K562 (cell line): Measurements from ENCODE around the gene HSPA1L. TPM values are rescaled to one million over a fixed set of nuclear protein-coding genes. Genes with fewer than 3 reads are reported as not detected.

Experiments used
- DLX4 ChIP-seq: fragments of 250-450 bp; sonication (Bioruptor Pico); IDR thresholded peaks from 2 replicates; pipeline ENCODE4 v1.6.1; 2021; ENCODE audit warnings: mild to moderate bottlenecking
- FOXO4 ChIP-seq: fragments of 450-650 bp; formaldehyde crosslinking; IDR thresholded peaks from 2 replicates; pipeline ENCODE4 v1.4.0; 2020; ENCODE audit warnings: mild to moderate bottlenecking, moderate library complexity
- FOXP4 ChIP-seq: sonication (generic); formaldehyde crosslinking; IDR thresholded peaks from 2 replicates; pipeline ENCODE4 v1.8.0; 2022; ENCODE audit warnings: mild to moderate bottlenecking, missing genetic modification reagents, borderline replicate concordance
- HES1 ChIP-seq: fragments of 450-650 bp; IDR thresholded peaks from 2 replicates; pipeline ENCODE4 v1.6.1; 2016; ENCODE audit warnings: low read depth, mild to moderate bottlenecking, moderate library complexity
- KAT7 ChIP-seq: sonication (generic); formaldehyde crosslinking; IDR thresholded peaks from 2 replicates; pipeline ENCODE4 v1.8.0; 2022; ENCODE audit warnings: missing genetic modification reagents, mild to moderate bottlenecking, borderline replicate concordance
- KLF10 ChIP-seq: fragments of 250-450 bp; sonication (Bioruptor Pico); IDR thresholded peaks from 2 replicates; pipeline ENCODE4 v1.6.1; 2021; ENCODE audit warnings: matching md5 sums
- LCOR ChIP-seq: sonication (generic); formaldehyde crosslinking; IDR thresholded peaks from 2 replicates; pipeline ENCODE4 v1.8.0; 2022; ENCODE audit warnings: mild to moderate bottlenecking, missing genetic modification reagents
- MEIS2 ChIP-seq: fragments of 450-650 bp; IDR thresholded peaks from 2 replicates; pipeline ENCODE4 v1.6.1; 2014; ENCODE audit warnings: mild to moderate bottlenecking; ENCODE audit not compliant: partially characterized antibody
- NR1H2 ChIP-seq: sonication (generic); formaldehyde crosslinking; IDR thresholded peaks from 2 replicates; pipeline ENCODE4 v1.4.0; 2020; ENCODE audit warnings: mild to moderate bottlenecking, missing genetic modification reagents
- SMAD1 ChIP-seq: fragments of 150-350 bp; IDR thresholded peaks from 2 replicates; pipeline ENCODE4 v1.6.1; 2014; ENCODE audit warnings: low read length, low read depth; ENCODE audit not compliant: partially characterized antibody
- TBL1XR1 ChIP-seq, 2 experiments: IDR thresholded peaks; 2 replicates each; pipeline ENCODE4 v1.6.1; 2012; ENCODE audit warnings: improper control_type of control experiment in 2 of 2, low read length in 2 of 2, mild to moderate bottlenecking in 1 of 2
- TEAD1 ChIP-seq, 2 experiments: fragments of 450-650 bp in 1 of 2; sonication (generic) in 1 of 2; formaldehyde crosslinking; IDR thresholded peaks; 2 replicates each; pipeline versions ENCODE4 v1.4.0 to v1.8.0; 2020 to 2022; ENCODE audit warnings: mild to moderate bottlenecking in 2 of 2, missing genetic modification reagents in 1 of 2
- TFAP4 ChIP-seq: sonication (generic); formaldehyde crosslinking; IDR thresholded peaks from 2 replicates; pipeline ENCODE4 v1.8.0; 2022; ENCODE audit warnings: missing genetic modification reagents, mild to moderate bottlenecking, moderate library complexity, borderline replicate concordance
- ZBTB1 ChIP-seq: sonication (generic); formaldehyde crosslinking; IDR thresholded peaks from 2 replicates; pipeline ENCODE4 v1.8.1; 2023; ENCODE audit warnings: missing genetic modification reagents, low read depth, mild to moderate bottlenecking, borderline replicate concordance
- ZBTB43 ChIP-seq: sonication (generic); formaldehyde crosslinking; IDR thresholded peaks from 2 replicates; pipeline ENCODE4 v1.8.0; 2023; ENCODE audit warnings: mild to moderate bottlenecking, missing genetic modification reagents
- ZNF124 ChIP-seq: sonication (generic); formaldehyde crosslinking; IDR thresholded peaks from 2 replicates; pipeline ENCODE4 v1.8.1; 2022; ENCODE audit warnings: missing genetic modification reagents
- ZNF75A ChIP-seq: fragments of 450-650 bp; formaldehyde crosslinking; IDR thresholded peaks from 2 replicates; pipeline ENCODE4 v1.4.0; 2020; ENCODE audit warnings: mild to moderate bottlenecking
- polyA plus RNA-seq, 8 experiments: library from polyadenylated mRNA; depleted of rRNA in 4 of 8; stranded (reverse) in 5 of 8; unstranded in 3 of 8; fragments of >200 nt; fragmentation: Nextera tagmentation in 2 of 8; fragmentation: Illumina TruSeq in 1 of 8; extraction: Ambion mirVana in 2 of 8; extraction: Trizol in 1 of 8; gene quantifications; 2 replicates each; pipeline versions ENCODE4 v1.2.1 to v1.2.3, GENCODE V29; 2011 to 2014; ENCODE audit warnings: inconsistent platforms in 1 of 8, missing spikeins in 1 of 8
- total RNA-seq, 7 experiments: library from RNA; depleted of rRNA in 6 of 7; stranded (reverse); fragments of >200 nt in 6 of 7; fragmentation: Illumina TruSeq in 2 of 7; extraction: Trizol in 2 of 7; gene quantifications; 2 replicates each; pipeline versions ENCODE4 v1.2.1 to v1.2.3, GENCODE V29; 2011 to 2021; ENCODE audit warnings: low replicate concordance in 1 of 7

The HSPA1L gene
- total and polyA plus RNA-seq, 9 of the 15 experiments (the other 6 are each of a cell fraction or from before 2014, with no cell fraction given) = 0.14 to 2.1 (median 1.3) TPM

- TF ChIP-seq NR1H2 (CRISPR knock-in tag) (0 out of 2 replicates have a peak, but pooled peaks have one; percentile 20), TFAP4 (CRISPR knock-in tag) (peak; percentile 32; the same call in 1 of the 2 replicates), HES1 (no peak), TEAD1 (CRISPR knock-in tag; IDR thresholded peaks at IDR 0.05) (peak in 1 of 2 experiments; percentile 50; a peak in 1 of 4 replicates), SMAD1 (peak; percentile 49), ZBTB1 (CRISPR knock-in tag) (peak; percentile 63; the same call in 1 of the 2 replicates), MEIS2 (no peak), KAT7 (CRISPR knock-in tag) (peak; percentile 81; the same call in 1 of the 2 replicates), ZNF124 (no peak), KLF10 (CRISPR knock-in tag) (peak; percentile 80), ZNF75A (CRISPR knock-in tag) (0 out of 2 replicates have a peak, but pooled peaks have one; percentile 10), FOXO4 (CRISPR knock-in tag) (0 out of 2 replicates have a peak, but pooled peaks have one; percentile 35), LCOR (CRISPR knock-in tag) (peak; percentile 63; the same call in 1 of the 2 replicates), ZBTB43 (CRISPR knock-in tag) (0 out of 2 replicates have a peak, but pooled peaks have one; percentile 9), DLX4 (CRISPR knock-in tag) (0 out of 2 replicates have a peak, but pooled peaks have one; percentile 66), TBL1XR1 (IDR thresholded peaks at IDR 0.05; ENCODE audit: low read length in 2 of 2) (peak in 1 of 2 experiments; percentile 4; a peak in 1 of 4 replicates), FOXP4 (CRISPR knock-in tag) (0 out of 2 replicates have a peak, but pooled peaks have one; percentile 60)
Measured at GRCh38 chr6:31837369-31838113, 22.5 kb upstream of the HSPA1L start (continued).
